Sigmoid colon (tissue), 7 donors: Measurements from ENCODE around the gene RPGRIP1. TPM values are rescaled to one million over a fixed set of nuclear protein-coding genes. Genes with fewer than 3 reads are reported as not detected.
"Not testable (repeated sequence)": the region's sequence is repeated elsewhere in the genome, so short reads cannot be mapped to it uniquely, and the experiment has no call there.

Experiments
- DNase-seq: peaks from one replicate; pipeline ENCODE4 v3.0.0-alpha.2; 2019
- H3K27ac ChIP-seq, 4 donors: fragments of 200-600 bp; sonication (generic); one replicate each; pipeline ENCODE4 v1.5.1; 2016 to 2019; ENCODE audit warnings: mild to moderate bottlenecking in 1 of 4
- H3K27me3 ChIP-seq, 3 donors: fragments of 200-600 bp; sonication (generic); one replicate each; pipeline ENCODE4 v1.5.1; 2019; ENCODE audit warnings: mild to moderate bottlenecking in 1 of 3
- H3K36me3 ChIP-seq, 4 donors: fragments of 200-600 bp; sonication (generic); one replicate each; pipeline ENCODE4 v1.5.1; 2016 to 2019
- H3K4me1 ChIP-seq, 4 donors: fragments of 200-600 bp; sonication (generic); one replicate each; pipeline ENCODE4 v1.5.1; 2017 to 2019
- H3K4me3 ChIP-seq, 4 donors: fragments of 200-600 bp; sonication (generic); one replicate each; pipeline ENCODE4 v1.5.1; 2017 to 2019; ENCODE audit warnings: mild to moderate bottlenecking in 2 of 4, moderate library complexity in 1 of 4
- H3K9me3 ChIP-seq, 4 donors: fragments of 200-600 bp in 3 of 4; sonication (generic) in 3 of 4; one replicate each; pipeline versions ENCODE4 v1.5.1 to v1.6.1; 2013 to 2019
- EP300 ChIP-seq, 4 donors: sonication (generic); formaldehyde crosslinking; IDR thresholded peaks; one replicate each; pipeline ENCODE4 v1.6.1; 2017; ENCODE audit warnings: antibody characterized with exemption in 4 of 4
- POLR2A ChIP-seq, 2 donors: fragments of 450-650 bp; IDR thresholded peaks; one replicate each; pipeline ENCODE4 v1.6.1; 2016; ENCODE audit warnings: antibody characterized with exemption in 2 of 2, mild to moderate bottlenecking in 2 of 2, moderate library complexity in 2 of 2
- POLR2AphosphoS5 ChIP-seq, 4 donors: sonication (generic); formaldehyde crosslinking; IDR thresholded peaks; one replicate each; pipeline ENCODE4 v1.6.1; 2017; ENCODE audit warnings: antibody characterized with exemption in 4 of 4
- WGBS, 2 donors: extraction: QIAGEN DNeasy Blood & Tissue Kit; methylation state at CpG; one replicate each; pipeline ENCODE4 v1.1.7; 2013; 5-methylcytosine and 5-hydroxymethylcytosine counted together
- intact Hi-C: fragments of 100-400 bp; cut with DNase I; formaldehyde crosslinking; loops from one replicate; pipeline ENCODE4 v1.15.1; 2023
- polyA plus RNA-seq, 3 donors: library from polyadenylated mRNA; stranded (reverse); fragments of 200-250 nt; gene quantifications; one replicate each; pipeline ENCODE4 v1.2.3, GENCODE V29; 2013
- total RNA-seq, 4 donors: library from RNA; depleted of rRNA; stranded (reverse); fragments of >200 nt; gene quantifications; one replicate each; pipeline ENCODE4 v1.1.0, GENCODE V29; 2016
- TF ChIP-seq, protein P1 (sequence below), 4 experiments: fragments of 450-650 bp in 3 of 4; fragments of 200-600 bp in 1 of 4; IDR thresholded peaks; one replicate each; pipeline ENCODE4 v1.5.1; 2016 to 2019; ENCODE audit warnings: antibody characterized with exemption in 4 of 4, mild to moderate bottlenecking in 3 of 4, moderate library complexity in 2 of 4
- donor health status: healthy with polysubstance abuse.
- donor health status: Bipolar disorder and iron deficiency.
- donor health status: healthy.

Gene RPGRIP1
- total and polyA plus RNA-seq, 7 donors: 0.25 to 0.60 (median 0.37) TPM; not detected in 3

DNA sequence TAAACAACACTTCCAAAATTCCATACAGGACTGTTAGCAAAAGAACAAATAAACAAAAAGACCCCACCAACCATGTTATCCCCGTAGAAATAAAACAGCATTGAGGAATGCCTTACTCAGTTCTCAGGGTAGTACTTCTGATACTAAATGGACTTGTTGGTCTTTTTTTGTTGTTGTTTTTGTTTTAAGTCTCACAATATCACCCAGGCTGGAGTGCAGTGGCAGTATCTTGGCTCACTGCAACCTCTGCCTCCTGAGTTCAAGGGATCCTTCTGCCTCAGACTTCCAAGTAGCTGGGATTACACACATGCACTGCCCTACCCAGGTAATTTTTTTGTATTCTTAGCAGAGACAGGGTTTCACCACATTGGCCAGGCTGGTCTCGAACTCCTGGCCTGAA lies 27.7 kb upstream of the RPGRIP1 start:
- H3K4me3 ChIP-seq: no peak overlapping the region

DNA sequence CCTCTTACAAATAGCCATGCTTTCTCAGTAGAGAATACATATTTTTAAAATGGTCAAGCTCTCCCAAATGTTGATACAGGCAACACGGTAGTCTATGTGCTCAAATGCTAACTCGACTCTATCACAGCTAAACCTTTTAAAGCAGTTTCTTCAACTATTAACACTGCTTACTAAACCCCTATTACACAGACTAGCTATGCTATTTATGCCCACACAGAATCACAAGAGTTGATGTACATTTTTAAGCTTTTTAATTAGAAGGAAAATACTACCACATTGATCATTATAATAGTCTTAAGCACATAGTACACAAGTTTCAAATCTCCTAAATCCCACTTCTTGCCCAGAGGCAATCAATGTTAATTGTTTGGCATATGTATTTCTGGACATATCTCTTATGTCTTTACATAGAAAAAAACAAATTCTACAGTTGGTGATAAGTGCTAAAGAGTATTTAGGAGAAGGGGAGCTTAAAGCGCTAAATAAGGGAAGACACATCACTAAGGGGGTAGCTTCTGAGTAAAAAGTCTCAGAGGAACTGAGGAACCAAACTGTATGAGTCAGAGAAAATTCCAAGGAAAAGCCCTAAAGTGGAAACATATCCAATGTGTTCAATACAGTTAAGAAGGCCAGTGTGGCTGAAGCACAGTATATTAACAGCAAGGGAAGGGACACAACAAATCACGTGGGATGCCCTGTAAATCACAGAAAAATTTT lies 24.3 kb upstream of the RPGRIP1 start:
- TF ChIP-seq EP300 (IDR thresholded peaks at IDR 0.05) (no peak), POLR2A (IDR thresholded peaks at IDR 0.05) (no peak)
- 61 to 65% methylated on average over 4 of the region's 4 CpGs for WGBS, 2 donors
- H3K4me3 ChIP-seq: no peak overlapping the region
- H3K9me3 ChIP-seq: no peaks in the 10 kb centered on the region
- H3K4me1 ChIP-seq: peaks cover 0 to 60% (median 43%) of the 10 kb centered on the region in 4 donors
- peaks cover 4 to 78% (median 4%) of the 10 kb centered on the region in 4 donors for H3K36me3 ChIP-seq
- no peaks in the 10 kb centered on the region for H3K27me3 ChIP-seq
- DNase-seq: no peak
- H3K27ac ChIP-seq: peak overlapping the region in 1 of 4 donors; percentile 9
- intact Hi-C loops: no loop called here

More for the DNA sequence above, 27.7 kb upstream of the RPGRIP1 start:
- Histone ChIP-seq H3K9me3 (no peaks in the 10 kb centered on the region), H3K27ac (no peak overlapping the region), H3K4me1 (peaks cover 0 to 39% (median 30%) of the 10 kb centered on the region in 4 donors), H3K36me3 (peaks cover 4 to 65% (median 9%) of the 10 kb centered on the region in 4 donors), H3K27me3 (no peaks in the 10 kb centered on the region)
- TF ChIP-seq, protein P1, sequence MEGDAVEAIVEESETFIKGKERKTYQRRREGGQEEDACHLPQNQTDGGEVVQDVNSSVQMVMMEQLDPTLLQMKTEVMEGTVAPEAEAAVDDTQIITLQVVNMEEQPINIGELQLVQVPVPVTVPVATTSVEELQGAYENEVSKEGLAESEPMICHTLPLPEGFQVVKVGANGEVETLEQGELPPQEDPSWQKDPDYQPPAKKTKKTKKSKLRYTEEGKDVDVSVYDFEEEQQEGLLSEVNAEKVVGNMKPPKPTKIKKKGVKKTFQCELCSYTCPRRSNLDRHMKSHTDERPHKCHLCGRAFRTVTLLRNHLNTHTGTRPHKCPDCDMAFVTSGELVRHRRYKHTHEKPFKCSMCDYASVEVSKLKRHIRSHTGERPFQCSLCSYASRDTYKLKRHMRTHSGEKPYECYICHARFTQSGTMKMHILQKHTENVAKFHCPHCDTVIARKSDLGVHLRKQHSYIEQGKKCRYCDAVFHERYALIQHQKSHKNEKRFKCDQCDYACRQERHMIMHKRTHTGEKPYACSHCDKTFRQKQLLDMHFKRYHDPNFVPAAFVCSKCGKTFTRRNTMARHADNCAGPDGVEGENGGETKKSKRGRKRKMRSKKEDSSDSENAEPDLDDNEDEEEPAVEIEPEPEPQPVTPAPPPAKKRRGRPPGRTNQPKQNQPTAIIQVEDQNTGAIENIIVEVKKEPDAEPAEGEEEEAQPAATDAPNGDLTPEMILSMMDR (IDR thresholded peaks at IDR 0.05): no peak
- TF ChIP-seq POLR2AphosphoS5 (IDR thresholded peaks at IDR 0.05) (no peak), POLR2A (IDR thresholded peaks at IDR 0.05) (no peak), EP300 (IDR thresholded peaks at IDR 0.05) (no peak)
- 88 to 92% methylated on average over 2 of the region's 2 CpGs for WGBS, 2 donors
- intact Hi-C loops: no loop called here
- no peak for DNase-seq

DNA sequence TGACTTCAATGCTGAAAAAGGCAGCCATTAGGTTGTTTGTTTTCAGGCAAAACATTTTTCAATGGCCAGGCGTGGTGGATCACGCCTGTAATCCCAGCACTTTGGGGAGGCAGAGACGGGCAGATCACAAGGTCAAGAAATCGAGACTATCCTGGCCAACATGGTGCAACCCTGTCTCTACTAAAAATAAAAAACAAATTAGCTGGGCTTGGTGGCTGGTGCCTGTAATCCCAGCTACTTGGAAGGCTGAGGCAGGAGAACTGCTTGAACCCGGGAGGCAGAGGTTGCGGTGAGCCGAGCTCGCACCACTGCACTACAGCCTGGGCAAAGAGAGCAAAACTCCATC lies 23.8 kb upstream of the RPGRIP1 start:
- WGBS, 2 donors: 78 to 83% methylated on average over 8 of the region's 8 CpGs

DNA sequence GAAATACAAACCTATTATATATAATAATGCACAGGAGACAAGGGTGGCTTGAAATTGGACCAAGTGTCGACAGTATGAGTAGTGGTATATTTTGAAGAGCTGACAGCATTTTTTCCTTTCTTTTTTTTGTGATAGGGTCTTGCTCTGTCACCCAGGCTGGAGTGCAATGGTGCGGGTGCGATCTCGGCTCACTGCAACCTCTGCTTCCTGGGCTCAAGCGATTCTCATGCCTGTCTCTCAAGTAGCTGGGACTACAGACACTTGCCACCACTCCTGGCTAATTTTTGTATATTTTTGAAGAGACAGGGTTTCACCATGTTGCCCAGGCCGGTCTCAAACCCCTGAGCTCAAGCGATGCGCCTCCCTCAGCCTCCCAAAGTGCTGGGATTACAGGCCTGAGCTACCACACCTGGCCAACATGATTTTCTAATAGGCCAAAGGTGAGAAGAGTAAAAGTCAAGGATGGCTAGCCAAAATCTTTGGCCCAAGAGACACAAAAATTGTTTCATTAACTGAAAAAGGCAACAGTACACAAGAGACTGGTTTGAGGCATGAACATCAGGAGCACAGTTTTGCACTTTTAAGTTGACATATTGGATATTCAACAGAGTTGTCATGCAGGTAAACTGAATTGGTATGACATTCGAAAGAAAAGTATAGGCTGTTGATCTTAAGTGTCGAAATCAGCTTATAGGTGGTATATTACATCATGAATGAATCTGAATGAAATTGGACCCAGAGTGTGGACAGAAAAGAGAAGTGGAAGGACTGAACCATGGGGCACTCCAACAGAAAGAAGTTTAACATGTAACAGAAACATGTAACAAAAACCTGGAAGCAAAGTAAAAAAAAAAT lies 23.1 kb upstream of the RPGRIP1 start:
- TF ChIP-seq, protein P1 (IDR thresholded peaks at IDR 0.05): no peak
- TF ChIP-seq POLR2A (IDR thresholded peaks at IDR 0.05) (no peak), EP300 (IDR thresholded peaks at IDR 0.05) (no peak), POLR2AphosphoS5 (IDR thresholded peaks at IDR 0.05) (no peak)
- Histone ChIP-seq H3K27me3 (no peaks in the 10 kb centered on the region), H3K9me3 (no peaks in the 10 kb centered on the region), H3K27ac (no peak overlapping the region), H3K36me3 (peaks cover 0 to 79% (median under 1%) of the 10 kb centered on the region in 4 donors), H3K4me1 (peaks cover 0 to 65% (median 51%) of the 10 kb centered on the region in 4 donors), H3K4me3 (no peak overlapping the region)
- DNase-seq: no peak
- intact Hi-C loops: no loop called here
- WGBS, 2 donors: 90% methylated on average over 10 of the region's 10 CpGs

More for the DNA sequence above, 23.8 kb upstream of the RPGRIP1 start:
- H3K4me3 ChIP-seq, H3K27me3 ChIP-seq, intact Hi-C loops, H3K9me3 ChIP-seq, DNase-seq: not testable (repeated sequence)
- Histone ChIP-seq H3K4me1 (peaks cover 0 to 63% (median 45%) of the 10 kb centered on the region in 4 donors), H3K27ac (peak overlapping the region in 1 of 4 donors; percentile 9), H3K36me3 (peaks cover 0 to 78% (median 0%) of the 10 kb centered on the region in 4 donors)

DNA sequence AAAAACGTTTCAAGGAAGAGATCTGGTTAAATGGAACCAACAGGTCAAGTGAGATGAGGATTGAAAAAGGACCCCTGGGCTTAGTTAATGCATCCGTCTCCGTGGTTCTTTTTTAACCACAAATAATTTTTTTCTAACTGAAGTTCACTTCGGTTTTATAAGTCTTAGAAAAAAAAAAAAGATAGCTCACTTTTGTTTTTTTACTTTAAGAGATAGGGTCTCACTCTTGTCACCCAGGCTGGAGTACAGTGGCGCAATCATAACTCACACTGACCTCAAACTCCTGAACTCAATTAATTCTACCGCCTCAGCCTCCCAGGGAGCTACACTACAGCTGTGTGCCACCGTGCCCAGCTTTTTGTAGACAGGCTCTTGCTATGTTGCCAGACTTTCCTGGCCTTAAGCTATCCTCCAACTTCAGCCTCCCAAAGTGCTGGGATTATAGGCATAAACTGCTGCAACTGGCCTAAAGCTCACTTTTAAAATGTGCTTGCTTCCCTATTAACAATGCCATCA lies 22.4 kb upstream of the RPGRIP1 start:
- H3K4me1 ChIP-seq: peaks cover 0 to 68% (median 58%) of the 10 kb centered on the region in 4 donors
- no peak for DNase-seq
- whole genome bisulfite sequencing, 2 donors: 42 to 51% methylated on average over 7 of the region's 7 CpGs

More for the DNA sequence above, 22.4 kb upstream of the RPGRIP1 start:
- Histone ChIP-seq H3K36me3 (peaks cover 0 to 83% (median 5%) of the 10 kb centered on the region in 4 donors), H3K9me3 (no peaks in the 10 kb centered on the region), H3K4me3 (no peak overlapping the region), H3K27ac (no peak overlapping the region), H3K27me3 (no peaks in the 10 kb centered on the region)
- TF ChIP-seq POLR2AphosphoS5 (IDR thresholded peaks at IDR 0.05) (peak in 1 of 4 donors; percentile 8), EP300 (IDR thresholded peaks at IDR 0.05) (no peak)
- intact Hi-C loops: no loop called here
